Panc1 (cell line): ENCODE results near the gene TBX21. TPM values are rescaled to one million over a fixed set of nuclear protein-coding genes. Genes with fewer than 3 reads are reported as not detected.

Source experiments
- ATAC-seq: fragments of 200-7000 bp; cut with Tn5 transposase; 2 replicates; pipeline ENCODE4 v1.9.1; 2020; ENCODE audit warnings: mild to moderate bottlenecking, moderate library complexity
- BruUV-seq: library from RNA; stranded (reverse); fragments of 400-500 nt; replicated peaks from 2 replicates; lab custom pipeline; 2021; lab: Mats Ljungman, UMichigan
- CTCF ChIA-PET: fragments of 300-600 bp; sonication (Branson Sonifier 250); formaldehyde crosslinking; loops from one replicate; lab custom pipeline; 2022; ENCODE audit warnings: antibody characterized with exemption; lab: Charles Lee
- POLR2A ChIA-PET: fragments of 300-600 bp; sonication (Branson Sonifier 250); formaldehyde crosslinking; loops from one replicate; lab custom pipeline; 2022; ENCODE audit warnings: antibody characterized with exemption; lab: Charles Lee
- DNase-seq: peaks from one replicate; pipeline ENCODE4 v3.0.0-alpha.2; 2010; ENCODE audit warnings: low read depth, low spot score
- H3K27ac ChIP-seq: 2 replicates; pipeline ENCODE4 v1.5.1; 2011; ENCODE audit warnings: mild to moderate bottlenecking, low read length, inconsistent platforms
- H3K27me3 ChIP-seq: fragments of 200-500 bp; sonication (Bioruptor generic); 2 replicates; pipeline ENCODE4 v1.6.0; 2014; ENCODE audit warnings: low read length, inconsistent platforms; ENCODE audit not compliant: control insufficient read depth, insufficient read depth
- H3K36me3 ChIP-seq: fragments of 200-500 bp; sonication (Bioruptor generic); 2 replicates; pipeline ENCODE4 v1.5.1; 2014; ENCODE audit warnings: inconsistent platforms, mild to moderate bottlenecking, low read length, moderate library complexity; ENCODE audit not compliant: control insufficient read depth, insufficient read depth
- H3K4me1 ChIP-seq: 2 replicates; pipeline ENCODE4 v1.5.1; 2011; ENCODE audit warnings: inconsistent platforms, mild to moderate bottlenecking, low read length, moderate library complexity; ENCODE audit not compliant: control insufficient read depth, insufficient read depth
- H3K4me3 ChIP-seq, 2 experiments: 2 replicates each; pipeline ENCODE4 v1.5.1; 2011 to 2012; ENCODE audit warnings: low read depth in 2 of 2, low read length in 2 of 2, mild to moderate bottlenecking in 2 of 2, inconsistent platforms in 1 of 2, moderate library complexity in 1 of 2
- H3K9me3 ChIP-seq: fragments of 200-500 bp; sonication (Bioruptor generic); 2 replicates; pipeline ENCODE4 v1.5.1; 2014; ENCODE audit warnings: low read depth, mild to moderate bottlenecking, inconsistent platforms, low read length, moderate library complexity; ENCODE audit not compliant: control insufficient read depth, insufficient read depth
- CTCF ChIP-seq: fragments of 450-650 bp; IDR thresholded peaks from 2 replicates; pipeline ENCODE4 v1.5.1; 2017; ENCODE audit warnings: mild to moderate bottlenecking
- POLR2AphosphoS5 ChIP-seq: IDR thresholded peaks from 2 replicates; pipeline ENCODE4 v1.6.1; 2012; ENCODE audit warnings: mild to moderate bottlenecking, low read depth, low read length, moderate library complexity
- REST ChIP-seq, 2 experiments: IDR thresholded peaks; 2 replicates each; pipeline ENCODE4 v1.6.1; 2011 to 2012; ENCODE audit warnings: low read depth in 2 of 2, control low read depth in 1 of 2, low read length in 1 of 2, mild to moderate bottlenecking in 1 of 2, moderate library complexity in 1 of 2; ENCODE audit not compliant: insufficient read depth in 1 of 2
- SIN3A ChIP-seq: IDR thresholded peaks from 2 replicates; pipeline ENCODE4 v1.6.1; 2012; ENCODE audit warnings: low read depth, mild to moderate bottlenecking, low read length, moderate library complexity, borderline replicate concordance; ENCODE audit not compliant: insufficient read depth
- TCF7L2 ChIP-seq: IDR thresholded peaks from 2 replicates; pipeline ENCODE4 v1.6.1; 2011; ENCODE audit warnings: mild to moderate bottlenecking, low read depth, low read length, inconsistent platforms
- in situ Hi-C: cut with HindIII; loops from 2 replicates; pipeline ENCODE4 v1.10.0; 2016; ENCODE audit warnings: low sequenced_read_pairs, low pct_unique_long_range_greater_than_20kb
- intact Hi-C: fragments of 100-400 bp; cut with micrococcal nuclease; formaldehyde crosslinking; loops from one replicate; pipeline ENCODE4 v1.10.0; 2022; ENCODE audit not compliant: unreplicated experiment
- total RNA-seq: library from RNA; stranded (reverse); gene quantifications from one replicate; pipeline ENCODE4 v1.2.1, GENCODE V29; 2021; ENCODE audit not compliant: unreplicated experiment

The TBX21 gene
- total RNA-seq, 1 experiment from 2014 or later: 0.10 TPM

GRCh38 chr17:47686664-47687327 lies 46.2 kb upstream of the TBX21 start:
- no peaks in the 10 kb centered on the region for H3K9me3 ChIP-seq
- ChIA-PET CTCF (interaction anchor here (0.7 kb wide), 1 partner anchor 13 kb away, joined by 3 read pairs; no protein-coding TSS in a partner anchor), POLR2A (no interaction called here)
- BruUV-seq: no TSS peak
- ATAC-seq: peak; percentile 18; the same call in 1 of the 2 replicates
- no peak for DNase-seq
- H3K27me3 ChIP-seq: no peaks in the 10 kb centered on the region
- in situ Hi-C loops (no loop called here), intact Hi-C loops (no loop called here)
- H3K36me3 ChIP-seq: peaks cover 17% of the 10 kb centered on the region
- no peak overlapping the region for H3K4me3 ChIP-seq
- peaks cover 22% of the 10 kb centered on the region for H3K4me1 ChIP-seq
- peak; percentile 35 for TF ChIP-seq POLR2AphosphoS5
- no peak for TF ChIP-seq REST (IDR thresholded peaks at IDR 0.05; ENCODE audit: insufficient read depth in 1 of 2, low read depth in 2 of 2, low read length in 1 of 2)
- H3K27ac ChIP-seq: no peak overlapping the region

- no TSS peak for BruUV-seq
- Histone ChIP-seq H3K4me1 (peaks cover 22% of the 10 kb centered on the region), H3K27ac (no peak overlapping the region), H3K27me3 (no peaks in the 10 kb centered on the region), H3K36me3 (peaks cover 13% of the 10 kb centered on the region; the same call in 1 of the 2 replicates), H3K9me3 (no peaks in the 10 kb centered on the region), H3K4me3 (no peak overlapping the region)
- ATAC-seq (peak; percentile 8; the same call in 1 of the 2 replicates), DNase-seq (no peak)
- ChIA-PET CTCF (interaction anchor here (0.7 to 2.0 kb wide), 3 partner anchors 9 to 14 kb away, joined by 3 to 5 read pairs (median 4); no protein-coding TSS in a partner anchor), POLR2A (no interaction called here)
- intact Hi-C loops (no loop called here), in situ Hi-C loops (no loop called here)
- TF ChIP-seq REST (IDR thresholded peaks at IDR 0.05; ENCODE audit: insufficient read depth in 1 of 2, low read depth in 2 of 2, low read length in 1 of 2) (no peak), SIN3A (no peak), TCF7L2 (no peak), POLR2AphosphoS5 (peak; percentile 53; the same call in 1 of the 2 replicates), CTCF (no peak)
These were observed 45.7 kb upstream of the TBX21 start for GRCh38 chr17:47687328-47687690.
